Smooth muscle cell (in vitro differentiated cells): ENCODE data around the gene ITIH1. TPM values are rescaled to one million over a fixed set of nuclear protein-coding genes. Genes with fewer than 3 reads are reported as not detected.

Experiments used
- DNase-seq: peaks from one replicate; lab custom pipeline; 2025; ENCODE audit not compliant: unreplicated experiment; lab: John Stamatoyannopoulos, UW
- H2AFZ ChIP-seq: fragments of 200-600 bp; sonication (generic); 2 replicates; pipeline ENCODE4 v1.6.0; 2016; ENCODE audit warnings: antibody characterized with exemption, low read depth, mild to moderate bottlenecking
- H3F3A ChIP-seq: fragments of 200-600 bp; sonication (generic); 2 replicates; pipeline ENCODE4 v1.6.0; 2017; ENCODE audit warnings: antibody characterized with exemption, low read depth
- H3K27ac ChIP-seq: fragments of 200-600 bp; sonication (generic); 2 replicates; pipeline ENCODE4 v1.5.1; 2016; ENCODE audit warnings: low read depth, mild to moderate bottlenecking
- H3K27me3 ChIP-seq: fragments of 200-600 bp; sonication (generic); 2 replicates; pipeline ENCODE4 v1.6.1; 2016; ENCODE audit warnings: low read depth, mild to moderate bottlenecking
- H3K36me3 ChIP-seq: fragments of 200-600 bp; sonication (generic); 2 replicates; pipeline ENCODE4 v1.5.1; 2016; ENCODE audit warnings: low read depth
- H3K4me1 ChIP-seq: fragments of 200-600 bp; sonication (generic); 2 replicates; pipeline ENCODE4 v1.5.1; 2016; ENCODE audit warnings: low read depth
- H3K4me2 ChIP-seq: fragments of 200-600 bp; sonication (generic); 2 replicates; pipeline ENCODE4 v1.6.0; 2016; ENCODE audit warnings: mild to moderate bottlenecking
- H3K4me3 ChIP-seq: fragments of 200-600 bp; sonication (generic); 2 replicates; pipeline ENCODE4 v1.5.1; 2016; ENCODE audit warnings: mild to moderate bottlenecking
- H3K79me2 ChIP-seq: fragments of 200-600 bp; sonication (generic); 2 replicates; pipeline ENCODE4 v1.6.0; 2016; ENCODE audit warnings: low read depth, mild to moderate bottlenecking
- H3K9ac ChIP-seq: fragments of 200-600 bp; sonication (generic); 2 replicates; pipeline ENCODE4 v1.6.0; 2016; ENCODE audit warnings: low read depth
- H3K9me3 ChIP-seq: fragments of 200-600 bp; sonication (generic); replicated peaks from 2 replicates; pipeline ENCODE4 v1.5.1; 2016; ENCODE audit warnings: low read depth
- H4K20me1 ChIP-seq: fragments of 200-600 bp; sonication (generic); 2 replicates; pipeline ENCODE4 v1.6.0; 2016; ENCODE audit warnings: low read depth
- CTCF ChIP-seq: fragments of 200-600 bp; sonication (generic); IDR thresholded peaks from 2 replicates; pipeline ENCODE4 v1.5.1; 2017; ENCODE audit warnings: borderline replicate concordance, mild to moderate bottlenecking, antibody characterized with exemption; ENCODE audit not compliant: insufficient read depth, poor library complexity, severe bottlenecking
- WGBS: methylation state at CpG from one replicate; pipeline ENCODE4 v1.1.7; 2016; ENCODE audit warnings: low lambda C conversion rate; 5-methylcytosine and 5-hydroxymethylcytosine counted together
- polyA plus RNA-seq: library from polyadenylated mRNA; unstranded; fragments of >200 nt; fragmentation: Nextera tagmentation; extraction: Ambion mirVana; gene quantifications from 2 replicates; pipeline ENCODE4 v1.2.1, GENCODE V29; 2016
- total RNA-seq: library from RNA; depleted of rRNA; stranded (reverse); fragments of >200 nt; gene quantifications from 2 replicates; pipeline ENCODE4 v1.2.3, GENCODE V29; 2014

ITIH1 gene
- total and polyA plus RNA-seq, 2 experiments from 2014 or later, result not detected

GRCh38 chr3:52773361-52774065 is 3.9 kb upstream of the ITIH1 start:
- no peaks in the 10 kb centered on the region for H4K20me1 ChIP-seq
- H3K4me2 ChIP-seq, result no peak overlapping the region
- 95% methylated on average over 13 of the region's 13 CpGs for WGBS
- no peaks in the 10 kb centered on the region for H3K9me3 ChIP-seq
- no peak for TF ChIP-seq CTCF
- H3K27ac ChIP-seq, result no peak overlapping the region
- no peak overlapping the region for H3K9ac ChIP-seq
- DNase-seq, result no peak
- H3K36me3 ChIP-seq, result no peaks in the 10 kb centered on the region
- H3K4me1 ChIP-seq, result peaks cover 10% of the 10 kb centered on the region
- no peak overlapping the region for H3K4me3 ChIP-seq
- H2AFZ ChIP-seq, result no peak overlapping the region
- H3K79me2 ChIP-seq, result peaks cover 21% of the 10 kb centered on the region
- no peaks in the 10 kb centered on the region for H3K27me3 ChIP-seq
- H3F3A ChIP-seq, result no peaks in the 10 kb centered on the region

- no peak overlapping the region for H2AFZ ChIP-seq
- DNase-seq, result no peak
- H3K27ac ChIP-seq, result no peak overlapping the region
- H3K79me2 ChIP-seq, result peaks cover 15% of the 10 kb centered on the region
- no peaks in the 10 kb centered on the region for H4K20me1 ChIP-seq
- no peaks in the 10 kb centered on the region for H3F3A ChIP-seq
- H3K9ac ChIP-seq, result no peak overlapping the region
- 95% methylated on average over 8 of the region's 8 CpGs for WGBS
- H3K9me3 ChIP-seq, result no peaks in the 10 kb centered on the region
- TF ChIP-seq CTCF, result no peak
- no peak overlapping the region for H3K4me3 ChIP-seq
- no peaks in the 10 kb centered on the region for H3K27me3 ChIP-seq
- H3K36me3 ChIP-seq, result no peaks in the 10 kb centered on the region
- H3K4me1 ChIP-seq, result peaks cover 9% of the 10 kb centered on the region
- H3K4me2 ChIP-seq, result no peak overlapping the region
Measured at GRCh38 chr3:52774066-52774713, 3.2 kb upstream of the ITIH1 start.

- 81% methylated on average over 6 of the region's 6 CpGs for WGBS
- no peaks in the 10 kb centered on the region for H3K9me3 ChIP-seq
- H3K4me2 ChIP-seq, result no peak overlapping the region
- no peaks in the 10 kb centered on the region for H3K4me1 ChIP-seq
- no peaks in the 10 kb centered on the region for H4K20me1 ChIP-seq
- H3K27ac ChIP-seq, result no peak overlapping the region
- no peak overlapping the region for H3K4me3 ChIP-seq
- H2AFZ ChIP-seq, result no peak overlapping the region
- H3K9ac ChIP-seq, result no peak overlapping the region
- no peak for DNase-seq
- no peaks in the 10 kb centered on the region for H3K36me3 ChIP-seq
- no peaks in the 10 kb centered on the region for H3F3A ChIP-seq
- no peak for TF ChIP-seq CTCF
- no peaks in the 10 kb centered on the region for H3K27me3 ChIP-seq
- H3K79me2 ChIP-seq, result peaks cover 5% of the 10 kb centered on the region
Measured at GRCh38 chr3:52774901-52775864, 2.2 kb upstream of the ITIH1 start.
